ENCODE data around the gene TM7SF3.

Gene TM7SF3

DNA sequence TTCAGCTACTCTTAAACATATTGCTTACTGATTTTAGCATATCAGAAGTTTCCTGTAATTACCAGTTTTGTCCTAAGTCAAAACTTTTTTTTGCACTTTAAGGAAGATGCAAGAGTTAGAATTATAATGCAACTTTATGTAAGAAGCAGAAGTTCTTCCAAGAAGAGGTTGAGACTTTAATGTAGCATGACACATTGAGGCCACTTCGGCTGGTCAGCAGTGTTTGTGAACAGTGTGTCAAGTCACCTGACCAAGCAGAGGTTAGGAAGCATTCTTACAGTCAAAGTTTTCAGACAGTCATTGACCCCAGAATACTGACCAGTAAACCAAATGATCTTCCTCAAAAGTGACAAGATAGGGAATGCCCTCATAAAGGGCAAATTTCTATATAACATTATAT is 60.7 kb downstream of the TM7SF3 start:
- TF ChIP-seq, protein P1, sequence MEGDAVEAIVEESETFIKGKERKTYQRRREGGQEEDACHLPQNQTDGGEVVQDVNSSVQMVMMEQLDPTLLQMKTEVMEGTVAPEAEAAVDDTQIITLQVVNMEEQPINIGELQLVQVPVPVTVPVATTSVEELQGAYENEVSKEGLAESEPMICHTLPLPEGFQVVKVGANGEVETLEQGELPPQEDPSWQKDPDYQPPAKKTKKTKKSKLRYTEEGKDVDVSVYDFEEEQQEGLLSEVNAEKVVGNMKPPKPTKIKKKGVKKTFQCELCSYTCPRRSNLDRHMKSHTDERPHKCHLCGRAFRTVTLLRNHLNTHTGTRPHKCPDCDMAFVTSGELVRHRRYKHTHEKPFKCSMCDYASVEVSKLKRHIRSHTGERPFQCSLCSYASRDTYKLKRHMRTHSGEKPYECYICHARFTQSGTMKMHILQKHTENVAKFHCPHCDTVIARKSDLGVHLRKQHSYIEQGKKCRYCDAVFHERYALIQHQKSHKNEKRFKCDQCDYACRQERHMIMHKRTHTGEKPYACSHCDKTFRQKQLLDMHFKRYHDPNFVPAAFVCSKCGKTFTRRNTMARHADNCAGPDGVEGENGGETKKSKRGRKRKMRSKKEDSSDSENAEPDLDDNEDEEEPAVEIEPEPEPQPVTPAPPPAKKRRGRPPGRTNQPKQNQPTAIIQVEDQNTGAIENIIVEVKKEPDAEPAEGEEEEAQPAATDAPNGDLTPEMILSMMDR (conservative IDR thresholded peaks at IDR 0.05; ENCODE audit: low read length) = no peak
- H3K4me3 ChIP-seq (ENCODE audit: low read length) = no peak overlapping the region
- DNase-seq (ENCODE audit: low read depth) = peak; percentile 40

DNA sequence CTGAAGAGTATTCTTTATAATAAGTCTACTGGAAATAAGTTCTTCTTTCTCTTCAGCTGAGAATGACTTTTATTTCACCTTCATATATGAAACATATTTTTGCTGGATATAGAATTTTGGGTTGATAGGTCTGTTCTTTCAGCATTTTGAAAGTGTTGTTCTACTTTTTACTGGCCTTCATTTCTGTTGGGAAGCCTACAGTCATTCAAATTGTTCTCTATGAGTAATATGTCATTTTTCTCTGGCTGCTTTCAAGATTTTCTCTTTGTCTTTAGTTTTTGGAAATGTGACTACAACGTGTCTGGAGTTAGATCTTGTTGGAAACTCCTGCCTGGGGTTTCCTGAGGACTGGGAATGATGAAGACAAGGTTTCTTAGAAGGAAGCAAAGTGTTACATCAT is 65.9 kb downstream of the TM7SF3 start:
- H3K4me3 ChIP-seq (ENCODE audit: low read length) = no peak overlapping the region
- no peak for DNase-seq (ENCODE audit: low read depth)
- TF ChIP-seq, protein P1 (conservative IDR thresholded peaks at IDR 0.05; ENCODE audit: low read length) = no peak

DNA sequence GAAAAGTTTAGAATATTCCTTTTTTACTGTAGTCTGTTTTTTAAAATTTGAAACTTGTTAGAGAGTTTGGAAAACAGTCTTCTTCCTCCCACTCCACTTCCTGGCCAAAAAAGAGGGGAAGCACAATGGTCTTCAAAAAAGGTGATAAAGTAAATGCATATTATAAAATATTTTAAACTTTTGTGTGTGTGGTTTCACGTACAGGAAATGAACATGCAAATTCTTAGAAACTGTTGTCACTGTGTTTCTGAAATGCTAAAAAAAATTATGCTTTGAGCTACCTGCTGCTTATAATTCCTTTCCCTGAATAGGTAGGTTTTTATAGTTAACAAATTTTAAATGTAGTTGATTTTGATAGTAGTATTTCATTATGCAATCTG is 73.0 kb downstream of the TM7SF3 start:
- H3K4me3 ChIP-seq (ENCODE audit: low read length) = no peak overlapping the region
- no peak for DNase-seq (ENCODE audit: low read depth)
- TF ChIP-seq, protein P1 (conservative IDR thresholded peaks at IDR 0.05; ENCODE audit: low read length) = no peak

DNA sequence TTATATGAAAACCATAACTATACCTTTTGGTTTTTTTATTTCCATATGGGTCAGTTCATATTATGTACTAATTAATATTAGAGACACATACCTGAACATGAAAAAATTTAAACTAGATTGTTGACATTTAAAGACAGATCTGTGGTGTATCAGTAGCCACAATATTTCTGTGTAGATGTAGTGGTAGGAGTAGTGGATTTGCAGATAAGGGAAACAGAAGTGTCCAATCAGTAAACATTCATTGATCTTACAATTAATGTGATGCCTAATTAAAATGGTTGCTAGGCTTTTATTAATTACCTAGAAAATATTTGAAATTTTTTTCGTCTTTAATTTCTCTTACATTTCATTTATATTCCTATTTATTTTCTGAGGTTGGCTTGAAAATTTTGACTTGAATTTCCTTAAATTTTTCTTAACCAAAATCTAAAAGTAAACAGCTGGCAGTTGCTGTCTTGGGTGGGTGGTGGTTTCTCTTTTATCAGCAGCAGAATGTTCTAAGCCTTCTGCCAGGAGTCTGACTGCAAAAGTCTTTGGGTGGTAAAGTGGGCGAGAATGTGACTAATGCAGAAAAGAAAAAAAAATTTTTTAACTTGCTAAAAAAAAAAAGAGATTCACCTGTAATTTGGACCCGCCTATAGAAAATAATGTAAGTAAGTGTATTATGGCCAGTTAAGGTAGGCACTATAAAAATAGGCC is 73.5 kb downstream of the TM7SF3 start:
- no peak overlapping the region for H3K4me3 ChIP-seq (ENCODE audit: low read length)
- TF ChIP-seq, protein P1 (conservative IDR thresholded peaks at IDR 0.05; ENCODE audit: low read length) = no peak
- DNase-seq (ENCODE audit: low read depth) = no peak

DNA sequence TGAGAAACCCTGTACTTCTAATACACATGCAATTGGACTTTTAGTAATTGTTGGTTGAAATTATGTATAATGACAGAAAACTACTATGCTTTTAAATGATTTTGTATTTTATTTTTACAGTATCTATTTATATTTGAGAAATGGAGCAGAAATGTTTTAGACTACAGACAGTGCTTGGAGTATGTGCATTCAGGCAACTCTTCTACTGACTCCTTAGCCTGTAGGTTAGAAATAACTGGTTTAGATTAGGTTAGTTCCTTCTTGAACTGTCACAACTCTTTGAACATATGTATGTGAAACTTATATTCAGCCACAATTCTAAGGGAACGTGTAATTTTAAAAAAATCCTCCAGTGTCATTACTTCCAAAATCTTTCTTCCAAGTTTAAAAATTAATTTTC is 74.2 kb downstream of the TM7SF3 start:
- TF ChIP-seq, protein P1 (conservative IDR thresholded peaks at IDR 0.05; ENCODE audit: low read length) = no peak
- H3K4me3 ChIP-seq (ENCODE audit: low read length) = peak overlapping the region; percentile 94
- no peak for DNase-seq (ENCODE audit: low read depth)

DNA sequence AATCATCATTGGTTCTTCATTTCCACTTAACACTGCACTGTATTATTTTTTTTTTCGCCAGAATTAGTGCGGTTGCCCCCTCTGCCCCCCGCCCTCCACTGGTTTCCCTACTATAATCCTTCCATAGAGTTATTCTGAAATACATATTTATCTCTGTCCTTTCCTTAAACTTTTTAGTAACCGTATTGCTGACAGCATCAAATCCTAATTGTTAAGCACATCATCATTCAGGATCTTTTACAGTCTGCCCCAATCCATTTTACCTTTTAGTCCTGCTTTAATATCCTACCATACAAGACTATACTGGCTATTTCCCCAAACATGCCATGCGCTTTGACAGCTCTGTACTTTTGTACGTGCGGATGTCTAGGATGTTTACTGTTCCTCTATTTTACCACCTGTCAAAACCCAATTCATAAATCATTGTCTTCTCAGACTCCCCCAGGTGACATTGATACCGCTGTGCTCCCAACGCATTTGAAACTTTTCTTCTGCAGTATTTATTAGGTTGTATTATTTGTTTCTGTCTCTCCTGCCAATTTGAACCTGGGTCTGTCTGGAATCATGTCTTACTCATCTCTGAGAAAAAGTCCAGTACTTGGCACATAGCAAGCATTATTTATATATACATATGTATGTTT is 74.9 kb downstream of the TM7SF3 start:
- peak overlapping the region; percentile 94 for H3K4me3 ChIP-seq (ENCODE audit: low read length)
- no peak for DNase-seq (ENCODE audit: low read depth)
- TF ChIP-seq, protein P1 (conservative IDR thresholded peaks at IDR 0.05; ENCODE audit: low read length) = no peak

DNA sequence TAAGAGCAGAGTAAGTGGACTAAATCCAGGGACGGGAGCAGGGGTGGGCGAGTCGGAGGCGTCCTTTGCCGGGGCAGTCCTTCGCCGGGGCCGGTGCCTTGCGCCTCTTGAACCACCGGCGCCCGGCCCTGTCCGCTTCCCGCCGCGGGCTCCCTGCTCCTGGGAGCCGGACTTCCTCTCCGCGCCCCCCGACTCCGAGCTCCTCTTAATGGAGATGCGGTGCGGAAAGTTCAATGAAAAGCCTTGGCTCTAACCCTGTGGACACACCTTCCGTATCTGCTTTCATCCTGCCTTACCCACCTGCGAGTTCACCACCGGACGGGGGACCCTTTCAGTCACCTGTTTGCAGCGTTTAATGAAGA is 75.5 kb downstream of the TM7SF3 start:
- no peak for DNase-seq (ENCODE audit: low read depth)
- TF ChIP-seq, protein P1 (conservative IDR thresholded peaks at IDR 0.05; ENCODE audit: low read length) = no peak
- H3K4me3 ChIP-seq (ENCODE audit: low read length) = peak overlapping the region; percentile 94
